Body of pancreas (tissue), 4 donors: ENCODE results near the gene ITPK1. TPM values are rescaled to one million over a fixed set of nuclear protein-coding genes. Genes with fewer than 3 reads are reported as not detected.

Source experiments
- ATAC-seq: fragments of 150-250 bp; one replicate; pipeline ENCODE4 v1.9.1; 2016
- DNase-seq, 4 donors: peaks; one replicate each; pipeline ENCODE4 v3.0.0-alpha.2; 2019
- H3K27ac ChIP-seq, 4 donors: fragments of 200-600 bp; sonication (generic); 1 replicate in 3 of 4; 2 replicates in 1 of 4; pipeline versions ENCODE4 v1.5.1 to v1.6.1; 2016 to 2019; ENCODE audit warnings: mild to moderate bottlenecking in 1 of 4, mixed read lengths in 1 of 4, moderate library complexity in 1 of 4
- H3K27me3 ChIP-seq, 2 donors: fragments of 200-600 bp; sonication (generic); one replicate each; pipeline ENCODE4 v1.6.0; 2016; ENCODE audit warnings: mild to moderate bottlenecking in 1 of 2
- H3K36me3 ChIP-seq, 2 donors: fragments of 200-600 bp; sonication (generic); replicated peaks in 1 of 2; 2 replicates each; pipeline ENCODE4 v1.5.1; 2016; ENCODE audit warnings: low read depth in 2 of 2; ENCODE audit not compliant: insufficient read depth in 1 of 2
- H3K4me1 ChIP-seq: fragments of 200-600 bp; sonication (generic); one replicate; pipeline ENCODE4 v1.6.0; 2016
- H3K4me3 ChIP-seq, 2 donors: fragments of 200-600 bp; sonication (generic); 1 replicate in 1 of 2; 2 replicates in 1 of 2; pipeline ENCODE4 v1.5.1; 2016 to 2019
- H3K9me3 ChIP-seq, 3 donors: fragments of 200-600 bp; sonication (generic); 1 replicate in 2 of 3; 2 replicates in 1 of 3; pipeline ENCODE4 v1.5.1; 2016
- CTCF ChIP-seq, 7 experiments: fragments of 450-650 bp in 4 of 7; fragments of 200-600 bp in 3 of 7; sonication (generic) in 3 of 7; IDR thresholded peaks; one replicate each; pipeline ENCODE4 v1.5.1; 2016 to 2019; ENCODE audit warnings: antibody characterized with exemption in 7 of 7
- POLR2A ChIP-seq, 3 donors: fragments of 450-650 bp; IDR thresholded peaks; one replicate each; pipeline ENCODE4 v1.6.1; 2016; ENCODE audit warnings: antibody characterized with exemption in 3 of 3, mild to moderate bottlenecking in 2 of 3
- WGBS, 2 donors: methylation state at CpG; one replicate each; pipeline ENCODE4 v1.1.5; 2017; 5-methylcytosine and 5-hydroxymethylcytosine counted together
- intact Hi-C: fragments of 100-400 bp; cut with DNase I; formaldehyde crosslinking; loops from one replicate; pipeline ENCODE4 v1.15.1; 2023
- total RNA-seq, 2 donors: library from RNA; depleted of rRNA; stranded (reverse); fragments of >200 nt; gene quantifications; one replicate each; pipeline ENCODE4 v1.1.0, GENCODE V29; 2016

ITPK1 gene
- total RNA-seq, 2 donors from 2014 or later = 30.1 to 32.6 TPM

DNA sequence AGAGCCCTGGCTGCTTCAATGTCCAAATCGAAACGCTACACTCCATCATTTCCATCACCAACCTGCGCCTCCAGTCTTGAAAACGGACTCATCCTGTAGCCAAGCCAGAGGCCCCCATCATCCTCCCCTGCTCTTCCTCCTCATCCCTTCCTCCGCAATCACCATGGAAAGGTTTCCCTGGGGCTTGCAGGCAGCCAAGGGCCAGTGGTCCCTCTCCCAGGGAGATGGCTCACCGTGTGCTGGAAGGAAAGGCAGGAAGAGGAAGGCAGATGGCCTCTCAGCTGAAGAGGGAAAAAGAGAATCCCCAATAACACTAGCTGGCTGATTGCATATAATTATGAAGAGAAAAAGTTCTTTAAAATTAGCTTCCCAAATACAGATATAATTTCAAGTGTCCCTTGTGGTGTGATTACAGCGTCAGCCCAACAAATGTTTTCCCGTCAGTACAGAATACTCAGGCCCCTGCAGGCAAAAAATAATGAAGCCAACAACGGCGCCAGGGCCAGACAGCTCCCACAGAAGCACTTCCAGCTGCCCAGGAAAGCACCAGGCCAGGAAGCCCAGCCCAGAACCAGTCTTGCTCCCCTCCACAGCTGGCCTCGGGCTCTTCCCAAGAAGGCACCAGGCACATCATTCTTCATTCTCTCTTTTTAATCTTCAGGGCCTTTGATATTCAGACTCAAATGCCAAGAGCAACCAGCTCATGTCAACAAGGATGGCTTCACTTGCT lies 24.7 kb downstream of the ITPK1 start:
- Histone ChIP-seq H3K9me3 (no peaks in the 10 kb centered on the region), H3K27ac (no peak overlapping the region)
- 81% methylated on average over 9 to 11 of the region's 11 CpGs for WGBS, 2 donors

GRCh38 chr14:93089521-93090269 lies 26.0 kb downstream of the ITPK1 start:
- H3K4me1 ChIP-seq = peaks cover 17% of the 10 kb centered on the region
- intact Hi-C loops = no loop called here
- no peak overlapping the region for H3K4me3 ChIP-seq
- H3K27ac ChIP-seq = no peak overlapping the region
- WGBS, 2 donors = 83 to 91% methylated on average over 10 of the region's 10 CpGs
- TF ChIP-seq POLR2A (IDR thresholded peaks at IDR 0.05) = no peak
- no peak for TF ChIP-seq CTCF (IDR thresholded peaks at IDR 0.05)
- DNase-seq = no peak
- no peak for ATAC-seq
- no peaks in the 10 kb centered on the region for H3K36me3 ChIP-seq
- no peaks in the 10 kb centered on the region for H3K9me3 ChIP-seq
- H3K27me3 ChIP-seq = no peaks in the 10 kb centered on the region

More for the DNA sequence above, 24.7 kb downstream of the ITPK1 start:
- peaks cover 13% of the 10 kb centered on the region for H3K4me1 ChIP-seq
- no peak for TF ChIP-seq CTCF (IDR thresholded peaks at IDR 0.05)
- TF ChIP-seq POLR2A (IDR thresholded peaks at IDR 0.05) = no peak
- intact Hi-C loops = no loop called here
- ATAC-seq (no peak), DNase-seq (no peak)
- H3K27me3 ChIP-seq = no peaks in the 10 kb centered on the region
- no peaks in the 10 kb centered on the region for H3K36me3 ChIP-seq
- H3K4me3 ChIP-seq = no peak overlapping the region

- ATAC-seq (peak; percentile 20), DNase-seq (no peak)
- Histone ChIP-seq H3K27me3 (no peaks in the 10 kb centered on the region), H3K4me3 (no peak overlapping the region), H3K27ac (peak overlapping the region in 2 of 4 donors; percentile 33 to 60), H3K4me1 (peaks cover 13% of the 10 kb centered on the region), H3K9me3 (no peaks in the 10 kb centered on the region), H3K36me3 (no peaks in the 10 kb centered on the region)
- WGBS, 2 donors = 64 to 69% methylated on average over 6 to 8 of the region's 8 CpGs
- TF ChIP-seq POLR2A (IDR thresholded peaks at IDR 0.05) (no peak), CTCF (IDR thresholded peaks at IDR 0.05) (no peak)
- intact Hi-C loops = no loop called here
Observed at GRCh38 chr14:93086441-93087055, 29.2 kb downstream of the ITPK1 start.

- Histone ChIP-seq H3K27ac (peak overlapping the region in 2 of 4 donors; percentile 33 to 60), H3K4me1 (peaks cover 13% of the 10 kb centered on the region), H3K4me3 (no peak overlapping the region), H3K9me3 (no peaks in the 10 kb centered on the region), H3K27me3 (no peaks in the 10 kb centered on the region), H3K36me3 (no peaks in the 10 kb centered on the region)
- ATAC-seq (no peak), DNase-seq (no peak)
- intact Hi-C loops = no loop called here
- 57 to 69% methylated on average over 3 of the region's 3 CpGs for WGBS, 2 donors
- TF ChIP-seq CTCF (IDR thresholded peaks at IDR 0.05) (no peak), POLR2A (IDR thresholded peaks at IDR 0.05) (no peak)
Observed at GRCh38 chr14:93085911-93086310, 29.8 kb downstream of the ITPK1 start.
